Hepatocyte (in vitro differentiated cells): ENCODE measurements around the gene C3orf20.

Experiments used
- EZH2 ChIP-seq: fragments of 200-600 bp; sonication (generic); IDR thresholded peaks from 2 replicates; pipeline ENCODE4 v1.6.1; 2016; ENCODE audit warnings: antibody characterized with exemption, mild to moderate bottlenecking, borderline replicate concordance
- TF ChIP-seq, protein P1 (sequence below): fragments of 200-600 bp; sonication (generic); IDR thresholded peaks from 2 replicates; pipeline ENCODE4 v1.5.1; 2016; ENCODE audit warnings: antibody characterized with exemption, mild to moderate bottlenecking; ENCODE audit not compliant: poor library complexity

DNA sequence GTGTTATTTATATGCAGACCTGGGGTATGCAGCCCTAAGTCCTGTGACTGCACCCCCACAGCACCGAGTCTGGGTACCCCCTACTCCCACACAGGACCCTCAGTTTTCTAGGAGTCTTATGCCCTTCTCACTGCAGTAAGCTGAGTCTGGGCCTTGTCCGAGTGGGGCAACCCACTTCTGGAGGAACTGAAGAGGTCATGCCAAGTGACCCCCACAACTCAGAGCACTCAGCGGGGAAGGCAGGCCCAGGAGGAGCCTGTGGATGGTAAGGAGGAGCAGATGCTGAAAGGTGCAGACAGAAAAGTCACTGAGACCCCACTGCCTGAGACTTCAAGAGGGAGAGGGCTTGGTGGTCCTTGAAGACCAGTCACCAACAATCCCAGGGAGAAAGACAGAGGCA lies 87.8 kb downstream of the C3orf20 start:
- TF ChIP-seq, protein P1, sequence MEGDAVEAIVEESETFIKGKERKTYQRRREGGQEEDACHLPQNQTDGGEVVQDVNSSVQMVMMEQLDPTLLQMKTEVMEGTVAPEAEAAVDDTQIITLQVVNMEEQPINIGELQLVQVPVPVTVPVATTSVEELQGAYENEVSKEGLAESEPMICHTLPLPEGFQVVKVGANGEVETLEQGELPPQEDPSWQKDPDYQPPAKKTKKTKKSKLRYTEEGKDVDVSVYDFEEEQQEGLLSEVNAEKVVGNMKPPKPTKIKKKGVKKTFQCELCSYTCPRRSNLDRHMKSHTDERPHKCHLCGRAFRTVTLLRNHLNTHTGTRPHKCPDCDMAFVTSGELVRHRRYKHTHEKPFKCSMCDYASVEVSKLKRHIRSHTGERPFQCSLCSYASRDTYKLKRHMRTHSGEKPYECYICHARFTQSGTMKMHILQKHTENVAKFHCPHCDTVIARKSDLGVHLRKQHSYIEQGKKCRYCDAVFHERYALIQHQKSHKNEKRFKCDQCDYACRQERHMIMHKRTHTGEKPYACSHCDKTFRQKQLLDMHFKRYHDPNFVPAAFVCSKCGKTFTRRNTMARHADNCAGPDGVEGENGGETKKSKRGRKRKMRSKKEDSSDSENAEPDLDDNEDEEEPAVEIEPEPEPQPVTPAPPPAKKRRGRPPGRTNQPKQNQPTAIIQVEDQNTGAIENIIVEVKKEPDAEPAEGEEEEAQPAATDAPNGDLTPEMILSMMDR: no peak
- no peak for TF ChIP-seq EZH2
